ENCODE data around the gene MRGPRE. TPM values are rescaled to one million over a fixed set of nuclear protein-coding genes. Genes with fewer than 3 reads are reported as not detected.

MRGPRE gene
- total RNA-seq, 2 donors from 2014 or later: not detected

DNA sequence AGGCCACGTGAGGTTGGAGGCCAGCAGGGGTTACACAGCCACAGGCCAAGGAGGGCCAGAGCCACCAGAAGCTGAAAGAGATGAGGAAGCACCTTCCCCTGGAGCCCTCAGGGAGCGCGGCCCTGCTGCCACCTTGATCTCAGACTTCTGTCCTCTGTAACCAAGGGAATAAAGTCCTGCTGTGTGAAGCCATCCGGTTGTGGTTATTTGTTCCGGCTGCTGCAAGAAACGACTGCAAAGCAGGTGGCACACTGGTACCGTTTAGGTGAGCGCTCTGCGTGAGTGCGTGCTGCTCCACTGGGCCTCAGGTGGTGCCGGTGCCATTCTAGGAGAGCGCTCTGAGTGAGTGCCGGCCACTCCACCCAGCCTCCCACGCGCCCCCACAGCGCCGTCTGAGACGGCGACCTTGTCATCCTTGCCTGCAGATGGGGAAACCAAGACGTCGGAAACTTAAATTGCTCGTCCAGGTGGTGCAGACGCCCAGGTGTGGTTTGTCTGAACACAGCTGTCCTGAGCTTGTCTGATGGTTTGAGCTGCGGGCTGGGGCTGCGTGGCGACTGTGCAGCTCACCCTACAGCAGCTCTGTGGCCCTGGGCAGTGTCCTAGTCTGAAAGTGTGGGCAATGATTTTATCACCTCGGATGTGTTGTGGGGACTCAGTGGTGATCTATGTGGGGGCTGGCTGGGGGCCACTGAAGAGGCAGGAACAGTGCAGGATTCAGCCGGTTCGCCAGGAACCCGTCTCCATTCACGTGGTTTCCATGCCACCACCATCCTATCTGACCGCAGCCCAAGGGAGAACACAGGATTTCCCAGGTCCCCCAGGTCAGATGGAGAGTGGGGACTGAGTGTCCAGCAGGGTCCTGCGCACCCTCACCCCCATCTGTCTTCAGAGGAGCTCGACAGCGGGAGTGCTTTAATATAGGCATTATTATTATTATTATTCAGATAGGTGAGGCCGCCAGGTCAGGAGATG, 9.0 kb downstream of the MRGPRE start:
- peaks cover 3% of the 10 kb centered on the region for H3K27me3 ChIP-seq
- no peaks in the 10 kb centered on the region for H3K9me3 ChIP-seq
- no peak overlapping the region for H3K27ac ChIP-seq
- TF ChIP-seq, protein P1, sequence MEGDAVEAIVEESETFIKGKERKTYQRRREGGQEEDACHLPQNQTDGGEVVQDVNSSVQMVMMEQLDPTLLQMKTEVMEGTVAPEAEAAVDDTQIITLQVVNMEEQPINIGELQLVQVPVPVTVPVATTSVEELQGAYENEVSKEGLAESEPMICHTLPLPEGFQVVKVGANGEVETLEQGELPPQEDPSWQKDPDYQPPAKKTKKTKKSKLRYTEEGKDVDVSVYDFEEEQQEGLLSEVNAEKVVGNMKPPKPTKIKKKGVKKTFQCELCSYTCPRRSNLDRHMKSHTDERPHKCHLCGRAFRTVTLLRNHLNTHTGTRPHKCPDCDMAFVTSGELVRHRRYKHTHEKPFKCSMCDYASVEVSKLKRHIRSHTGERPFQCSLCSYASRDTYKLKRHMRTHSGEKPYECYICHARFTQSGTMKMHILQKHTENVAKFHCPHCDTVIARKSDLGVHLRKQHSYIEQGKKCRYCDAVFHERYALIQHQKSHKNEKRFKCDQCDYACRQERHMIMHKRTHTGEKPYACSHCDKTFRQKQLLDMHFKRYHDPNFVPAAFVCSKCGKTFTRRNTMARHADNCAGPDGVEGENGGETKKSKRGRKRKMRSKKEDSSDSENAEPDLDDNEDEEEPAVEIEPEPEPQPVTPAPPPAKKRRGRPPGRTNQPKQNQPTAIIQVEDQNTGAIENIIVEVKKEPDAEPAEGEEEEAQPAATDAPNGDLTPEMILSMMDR (IDR thresholded peaks at IDR 0.05): no peak
- intact Hi-C loops (cut with DNase I): no loop called here
- DNase-seq: no peak
- no peaks in the 10 kb centered on the region for H3K36me3 ChIP-seq
- no peak overlapping the region for H3K4me3 ChIP-seq
- no peak overlapping the region for H3K9ac ChIP-seq (ENCODE audit: low read depth in 2 of 2, low read length in 2 of 2)
- no peaks in the 10 kb centered on the region for H3K4me1 ChIP-seq

DNA sequence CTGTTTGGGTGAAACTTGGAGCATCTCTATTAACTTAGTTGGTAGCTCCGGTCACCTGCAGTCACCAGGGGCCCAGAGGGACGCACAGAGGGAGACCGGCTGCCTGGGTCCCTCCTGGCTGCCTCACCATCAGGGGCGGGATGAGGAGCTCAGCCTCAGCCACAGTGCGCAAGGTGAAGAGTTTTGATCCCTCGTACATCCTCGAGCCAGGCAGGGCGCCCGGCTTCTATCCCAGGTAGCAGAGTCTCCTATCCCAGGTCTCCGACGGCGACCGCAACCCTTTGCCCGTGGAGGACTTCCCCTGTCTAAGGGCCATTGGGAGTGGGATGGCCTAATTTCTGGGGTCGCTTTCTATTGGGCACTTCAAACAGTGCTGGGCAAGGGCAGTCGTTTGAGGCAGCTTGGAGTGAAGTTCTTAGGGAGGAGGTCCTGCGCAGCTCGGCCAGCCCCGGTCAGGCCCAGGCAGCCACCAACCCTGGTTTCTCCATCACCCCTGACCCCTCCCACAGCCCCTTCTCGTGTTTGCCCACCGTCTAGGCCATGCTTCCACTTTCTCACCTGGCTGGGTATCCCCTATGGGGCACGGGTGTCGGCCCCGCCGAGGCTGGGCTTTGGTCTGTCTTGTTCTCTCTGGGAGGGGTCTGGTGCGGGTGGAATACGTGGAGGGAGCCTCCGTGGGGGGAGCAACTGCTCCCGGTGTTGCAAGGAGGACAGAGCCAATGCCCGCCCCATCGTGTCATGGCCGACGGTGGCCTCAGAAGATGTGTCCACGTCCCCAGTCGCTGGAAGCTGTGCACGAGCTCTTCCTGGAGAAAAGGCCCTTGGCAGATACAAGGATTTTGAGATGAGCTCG, 10.0 kb downstream of the MRGPRE start:
- intact Hi-C loops (cut with DNase I): no loop called here
- Histone ChIP-seq H3K27me3 (peaks cover 3% of the 10 kb centered on the region), H3K4me1 (no peaks in the 10 kb centered on the region), H3K9me3 (no peaks in the 10 kb centered on the region), H3K27ac (no peak overlapping the region), H3K9ac (ENCODE audit: low read depth in 2 of 2, low read length in 2 of 2) (no peak overlapping the region), H3K4me3 (no peak overlapping the region), H3K36me3 (no peaks in the 10 kb centered on the region)
- DNase-seq: no peak
- TF ChIP-seq, protein P1 (IDR thresholded peaks at IDR 0.05): no peak

DNA sequence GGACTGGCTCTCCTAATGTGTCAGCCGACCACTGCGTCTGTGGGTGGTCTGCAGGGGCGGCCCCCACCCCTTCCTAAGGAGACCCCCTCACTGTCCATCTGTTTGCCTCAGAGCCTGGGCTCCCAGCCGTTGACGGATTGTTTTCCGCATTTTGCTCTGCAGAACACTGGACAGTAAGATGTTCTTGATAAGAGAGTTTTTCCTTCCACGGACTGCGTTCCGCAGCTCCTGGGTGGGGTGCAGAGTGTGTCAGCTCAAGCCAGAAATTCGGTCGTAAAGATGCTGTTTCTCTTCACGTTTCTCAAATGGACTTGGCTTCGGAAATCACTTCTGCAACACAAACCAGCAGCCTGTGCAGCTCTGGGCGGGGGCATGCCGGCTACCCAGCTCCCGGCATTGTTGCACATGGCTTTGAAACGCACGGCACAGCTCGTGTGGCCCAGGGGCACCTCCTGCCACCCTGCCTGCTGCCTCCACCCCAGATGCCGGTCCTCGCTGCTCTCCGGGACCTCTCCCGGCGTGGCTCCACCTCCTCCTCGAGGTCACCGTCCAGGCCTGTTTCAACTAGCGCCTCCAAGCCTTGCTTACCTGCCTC, 10.7 kb downstream of the MRGPRE start:
- TF ChIP-seq, protein P1 (IDR thresholded peaks at IDR 0.05): no peak
- DNase-seq: peak; percentile 15
- intact Hi-C loops (cut with DNase I): no loop called here
- Histone ChIP-seq H3K27me3 (peaks cover 4% of the 10 kb centered on the region), H3K9me3 (no peaks in the 10 kb centered on the region), H3K4me1 (no peaks in the 10 kb centered on the region), H3K36me3 (no peaks in the 10 kb centered on the region), H3K27ac (no peak overlapping the region), H3K4me3 (no peak overlapping the region), H3K9ac (ENCODE audit: low read depth in 2 of 2, low read length in 2 of 2) (no peak overlapping the region)

DNA sequence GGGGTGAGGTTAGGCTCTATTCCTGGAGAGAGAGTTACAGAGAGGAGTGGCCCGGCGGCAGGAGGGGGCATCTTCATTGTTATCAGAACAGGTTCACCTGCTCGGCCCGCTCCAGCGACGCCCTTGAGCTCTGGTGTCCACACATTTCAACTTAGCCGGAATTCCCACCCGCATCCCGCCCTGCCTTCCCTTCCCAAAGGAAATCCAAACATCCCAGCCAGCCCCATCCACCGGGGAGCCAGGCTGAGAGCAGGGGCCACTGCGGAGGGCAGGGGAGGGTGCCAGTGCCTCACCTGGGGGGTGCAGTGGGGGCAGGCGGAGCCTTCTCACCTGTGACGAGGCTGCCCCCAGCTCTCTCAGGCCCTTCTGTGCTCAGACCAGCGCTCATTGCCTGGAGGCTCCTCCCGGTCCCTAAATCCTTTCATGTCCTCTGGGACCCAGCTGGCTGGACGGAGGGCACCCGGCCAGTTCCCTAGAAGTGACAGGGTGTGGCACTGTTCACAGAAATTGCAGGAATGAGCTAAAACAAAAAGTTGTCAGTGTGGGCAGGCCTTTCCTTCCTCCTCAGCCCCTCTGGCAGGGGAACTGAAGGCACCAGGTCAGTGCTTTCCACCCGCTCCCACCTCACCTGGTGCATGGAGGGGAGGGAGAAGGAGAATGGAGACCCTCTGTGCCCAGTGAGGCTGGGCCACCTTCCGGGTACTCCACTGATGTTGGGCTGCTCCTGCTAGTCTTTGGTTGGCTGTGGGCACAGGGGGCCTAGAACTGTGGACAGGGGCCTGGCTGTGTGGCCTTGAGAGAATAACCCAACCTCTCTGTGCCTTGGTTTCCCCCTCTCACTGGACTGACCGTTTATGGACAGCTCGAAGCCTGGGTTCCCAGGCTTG, 11.5 kb downstream of the MRGPRE start:
- TF ChIP-seq, protein P1 (IDR thresholded peaks at IDR 0.05): no peak
- Histone ChIP-seq H3K4me1 (no peaks in the 10 kb centered on the region), H3K36me3 (no peaks in the 10 kb centered on the region), H3K27me3 (peaks cover 9% of the 10 kb centered on the region), H3K9ac (ENCODE audit: low read depth in 2 of 2, low read length in 2 of 2) (no peak overlapping the region), H3K4me3 (no peak overlapping the region), H3K27ac (no peak overlapping the region), H3K9me3 (no peaks in the 10 kb centered on the region)
- DNase-seq: peak; percentile 15
- intact Hi-C loops (cut with DNase I): no loop called here

All from colonic mucosa (tissue), 4 donors.